Activated CD8-positive, alpha-beta memory T cell treated with anti-CD3 and anti-CD28 coated beads for 24 hours (primary cell): ENCODE data around the gene NEK1.

Source experiments
- DNase-seq: peaks from one replicate; pipeline ENCODE4 v3.0.0-alpha.2; 2020

The NEK1 gene

DNA sequence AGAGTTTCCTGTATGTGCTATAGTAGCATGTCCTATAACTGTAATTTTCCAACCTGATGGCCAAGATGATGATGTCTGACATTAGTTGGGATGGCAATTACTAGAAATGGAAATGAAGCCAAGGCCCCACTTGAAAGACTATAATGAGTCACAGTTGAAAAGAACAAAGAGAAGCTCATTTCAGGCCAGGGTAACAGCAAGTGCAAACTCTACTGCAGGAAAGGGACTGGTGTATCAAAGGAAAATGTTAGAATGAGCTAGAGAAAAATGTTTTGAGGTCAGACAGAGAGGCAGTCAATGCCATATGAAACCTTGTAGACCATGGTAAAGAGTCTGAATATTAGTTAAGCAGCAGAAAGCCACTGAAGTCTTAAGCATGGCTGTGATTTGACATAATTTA, 195.4 kb downstream of the NEK1 start:
- DNase-seq: no peak

DNA sequence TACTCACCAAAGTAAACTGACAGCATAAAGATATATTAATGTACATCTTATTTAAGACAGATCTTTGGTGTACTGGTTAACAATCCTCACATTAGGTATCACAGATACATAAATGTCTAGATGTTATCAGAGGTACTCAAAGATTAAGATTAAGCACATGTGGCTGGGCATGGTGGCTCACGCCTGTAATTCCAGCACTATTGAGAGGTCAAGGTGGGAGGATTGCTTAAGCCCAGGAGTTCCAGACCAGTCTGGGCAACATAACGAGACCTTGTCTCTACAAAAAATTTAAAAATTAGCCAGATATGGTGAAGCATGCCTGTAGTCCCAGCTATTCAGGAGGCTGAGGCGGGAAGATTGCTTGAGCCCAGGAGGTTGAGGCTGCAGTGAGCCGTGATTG, 195.9 kb downstream of the NEK1 start:
- no peak for DNase-seq

GRCh38 chr4:169414913-169415312, 197.5 kb downstream of the NEK1 start:
- DNase-seq: no peak

DNA sequence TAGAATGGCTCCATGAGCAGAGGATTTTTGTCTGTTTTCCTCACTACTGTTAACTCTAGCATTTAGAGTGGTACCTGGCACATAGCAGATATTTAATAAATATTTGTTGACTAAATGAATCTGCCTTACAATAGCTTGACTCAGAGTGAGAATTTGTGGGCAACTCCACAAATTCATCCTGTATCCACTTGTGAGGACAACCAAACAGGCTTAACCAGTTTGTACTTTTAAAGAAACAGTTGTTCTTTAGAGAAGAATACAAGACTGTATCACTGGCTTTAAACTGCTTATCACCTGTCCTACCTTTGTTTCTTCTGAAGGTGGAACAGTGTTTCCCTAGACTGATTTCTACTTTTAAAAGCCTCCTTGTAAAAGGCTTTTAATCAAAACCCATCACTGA, 200.3 kb downstream of the NEK1 start:
- DNase-seq: no peak

DNA sequence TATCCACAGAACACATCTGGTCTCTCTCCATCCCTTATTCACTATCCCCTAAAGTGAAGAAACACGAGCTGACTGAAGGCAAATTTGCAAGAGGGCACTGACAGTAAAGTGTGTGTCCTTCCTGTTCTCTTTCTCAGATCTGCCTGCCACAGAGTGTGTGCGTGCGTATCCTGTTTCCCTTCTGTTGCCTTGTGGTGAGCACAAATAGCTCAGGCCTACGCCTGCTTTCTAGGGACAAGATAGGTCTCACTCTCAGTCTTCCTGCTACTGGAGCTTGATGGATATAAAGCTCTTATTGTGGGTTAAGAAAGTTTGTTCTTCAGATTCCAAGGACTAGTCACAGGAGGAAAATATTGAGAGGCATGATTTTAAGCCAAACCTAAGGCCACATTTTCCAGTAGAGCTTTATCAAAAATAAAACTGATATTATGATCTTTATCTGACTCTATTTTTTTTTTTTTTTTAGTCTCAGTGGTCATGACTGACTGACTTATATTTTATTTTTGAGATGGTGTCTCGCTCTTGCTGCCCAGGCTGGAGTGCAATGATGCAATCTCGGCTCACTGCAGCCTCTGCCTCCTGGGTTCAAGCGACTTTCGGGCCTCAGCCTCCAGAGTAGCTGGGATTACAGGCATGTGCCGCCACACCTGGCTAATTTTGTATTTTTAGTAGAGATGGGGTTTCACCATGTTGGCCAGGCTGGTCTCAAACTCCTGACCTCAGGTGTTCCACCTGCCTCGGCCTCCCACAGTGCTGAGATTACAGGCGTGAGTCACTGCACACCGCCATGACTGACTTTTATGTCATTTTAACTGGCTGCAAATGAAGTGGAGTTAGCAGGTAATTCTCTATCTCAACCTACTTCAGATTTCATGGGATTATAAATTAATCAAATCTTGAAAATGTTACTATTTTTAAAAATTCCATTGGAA, 201.3 kb downstream of the NEK1 start:
- peak; percentile 67 for DNase-seq

DNA sequence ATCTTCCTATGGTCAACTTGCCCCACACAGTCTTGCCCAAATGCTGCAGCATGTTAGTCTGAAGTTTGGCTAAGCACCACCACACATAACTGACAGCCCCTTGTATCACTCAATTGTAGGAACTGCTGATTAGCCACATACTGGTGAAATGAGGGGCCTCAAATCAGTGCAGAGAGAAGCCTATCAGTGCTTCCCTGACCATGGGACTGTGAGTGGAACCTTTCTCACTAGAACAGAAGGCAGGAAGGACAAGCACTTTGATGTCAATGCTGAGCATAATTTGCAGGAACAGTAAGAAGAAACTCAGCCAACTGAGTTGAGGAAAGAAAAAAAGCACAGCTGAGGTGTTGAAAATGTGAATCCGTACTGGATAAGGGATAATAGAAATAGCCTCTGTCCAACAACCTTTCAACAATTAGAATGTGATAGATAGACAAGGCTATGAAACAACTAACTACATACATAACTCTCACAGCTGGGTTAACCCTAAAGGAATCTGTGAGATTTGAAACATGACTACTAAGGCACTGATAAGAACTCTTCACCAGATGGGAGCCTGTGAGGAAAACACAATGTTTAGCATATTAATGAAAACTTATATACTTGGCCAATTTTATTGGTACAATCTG, 205.1 kb downstream of the NEK1 start:
- no peak for DNase-seq

- DNase-seq: no peak
Observed at GRCh38 chr4:169404960-169405359, 207.4 kb downstream of the NEK1 start.

DNA sequence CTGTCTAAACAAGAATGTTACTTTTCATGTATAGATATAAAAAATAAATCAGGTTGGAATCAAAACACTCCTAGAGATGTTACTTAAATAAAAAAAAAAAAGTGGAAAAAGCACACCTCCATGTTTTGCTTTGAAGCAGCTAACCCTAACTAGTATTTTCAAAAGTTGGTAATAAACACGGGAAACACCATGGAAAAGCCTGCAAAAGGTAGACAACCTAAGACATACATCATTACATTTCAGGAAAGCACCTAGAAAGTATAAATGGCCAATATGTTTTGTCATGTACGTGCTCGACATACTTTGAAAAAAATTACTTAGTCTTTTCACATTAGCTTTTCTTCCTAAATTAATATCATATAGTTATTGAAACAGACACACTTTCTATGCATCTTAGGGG, 211.6 kb downstream of the NEK1 start:
- no peak for DNase-seq

DNA sequence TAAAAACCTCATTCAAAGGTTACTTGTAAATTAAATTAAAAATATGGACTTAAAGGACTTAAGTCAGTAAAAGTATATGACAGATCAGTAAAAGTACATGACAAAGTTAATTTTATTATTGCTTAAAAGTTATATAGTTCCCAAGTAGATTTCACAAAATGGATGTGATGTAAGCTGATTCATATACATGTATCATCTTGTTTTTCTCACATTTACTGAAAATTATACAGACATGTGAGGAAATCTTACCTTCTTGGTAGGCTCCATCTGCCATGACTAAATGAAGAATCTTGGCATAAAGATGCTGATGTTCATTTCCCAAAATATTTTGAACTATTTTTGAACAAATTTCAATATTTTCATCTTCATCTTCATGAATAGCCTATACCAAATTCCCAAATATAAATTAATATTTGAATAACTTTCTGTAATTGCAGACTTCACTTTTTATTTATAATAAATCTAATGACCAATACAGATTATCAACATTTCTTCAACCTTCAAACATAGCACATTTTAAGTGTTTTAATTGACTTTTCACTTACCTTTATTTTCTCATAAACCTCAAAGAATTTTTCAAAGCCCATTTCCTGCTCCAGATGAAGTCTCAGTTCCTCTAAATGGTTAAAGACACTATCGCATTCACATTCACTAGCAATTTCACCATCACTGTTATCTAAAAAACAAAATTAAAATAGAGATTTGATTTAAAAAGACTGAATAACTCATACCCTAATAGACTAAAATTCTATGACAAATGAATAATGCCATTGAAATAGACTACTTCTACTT, 212.2 kb downstream of the NEK1 start:
- no peak for DNase-seq

DNA sequence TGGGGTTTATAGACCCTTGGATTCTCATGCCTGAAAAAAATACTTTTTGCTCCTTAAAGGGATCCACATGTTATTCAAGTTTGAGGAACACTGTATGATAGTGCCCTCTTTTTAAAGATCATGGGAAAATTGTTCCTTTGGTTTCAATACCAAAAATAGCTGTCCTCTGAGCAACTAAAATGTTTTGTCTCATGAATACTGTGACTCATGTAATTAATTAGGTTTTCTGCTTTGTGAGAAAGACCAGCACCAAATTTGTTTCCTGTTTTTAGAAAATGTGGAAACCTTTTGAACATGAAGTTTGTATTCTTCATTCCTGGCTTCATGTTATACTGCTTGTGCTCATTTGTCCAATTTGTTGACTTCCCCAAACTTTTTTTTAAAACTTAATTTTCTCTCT, 214.1 kb downstream of the NEK1 start:
- DNase-seq: no peak

GRCh38 chr4:169397762-169398161, 214.6 kb downstream of the NEK1 start:
- no peak for DNase-seq

- DNase-seq: no peak
Observed at GRCh38 chr4:169385376-169385775, 227.0 kb downstream of the NEK1 start.

GRCh38 chr4:169384779-169385178, 227.6 kb downstream of the NEK1 start:
- DNase-seq: no peak

GRCh38 chr4:169383724-169384123, 228.7 kb downstream of the NEK1 start:
- DNase-seq: no peak

DNA sequence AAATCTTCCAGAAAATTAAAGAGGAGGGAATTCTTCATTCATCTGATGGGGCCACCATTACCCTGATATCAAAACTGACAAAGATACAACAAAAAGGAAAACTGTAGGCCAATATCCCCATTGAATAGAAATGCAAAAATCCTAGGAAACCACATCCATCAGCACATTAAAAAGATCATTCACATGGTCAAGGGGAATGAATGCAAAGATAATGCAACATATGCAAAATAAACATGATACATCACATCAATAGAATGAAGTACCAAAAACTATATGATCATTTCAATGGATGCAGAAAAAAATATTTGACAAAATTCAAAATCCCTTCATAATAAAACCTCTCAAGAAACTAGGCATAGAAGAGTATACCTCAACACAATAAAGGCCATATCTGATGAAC, 232.7 kb downstream of the NEK1 start:
- no peak for DNase-seq

- DNase-seq: no peak
Observed at GRCh38 chr4:169377367-169377766, 235.0 kb downstream of the NEK1 start.

GRCh38 chr4:169376421-169376820, 236.0 kb downstream of the NEK1 start:
- DNase-seq: no peak

DNA sequence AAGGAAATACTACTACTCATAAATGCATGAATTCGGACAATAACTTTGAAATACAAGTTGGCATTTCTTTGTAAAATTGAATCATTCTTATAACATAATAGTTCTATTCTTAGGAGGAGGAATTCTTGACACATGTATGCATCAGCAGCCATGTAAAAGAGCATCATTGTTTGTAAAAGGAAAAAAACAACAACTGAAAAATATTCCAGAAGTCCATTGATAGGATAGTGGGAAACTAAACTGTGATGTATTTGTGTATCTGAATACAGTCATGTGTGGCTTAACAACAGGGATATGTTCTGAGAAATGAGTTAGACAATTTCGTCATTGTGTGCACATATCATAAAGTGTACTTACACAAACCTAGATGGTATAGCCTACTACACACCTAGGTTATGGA, 239.6 kb downstream of the NEK1 start:
- DNase-seq: no peak

- DNase-seq: no peak
Observed at GRCh38 chr4:169369634-169370033, 242.7 kb downstream of the NEK1 start.

DNA sequence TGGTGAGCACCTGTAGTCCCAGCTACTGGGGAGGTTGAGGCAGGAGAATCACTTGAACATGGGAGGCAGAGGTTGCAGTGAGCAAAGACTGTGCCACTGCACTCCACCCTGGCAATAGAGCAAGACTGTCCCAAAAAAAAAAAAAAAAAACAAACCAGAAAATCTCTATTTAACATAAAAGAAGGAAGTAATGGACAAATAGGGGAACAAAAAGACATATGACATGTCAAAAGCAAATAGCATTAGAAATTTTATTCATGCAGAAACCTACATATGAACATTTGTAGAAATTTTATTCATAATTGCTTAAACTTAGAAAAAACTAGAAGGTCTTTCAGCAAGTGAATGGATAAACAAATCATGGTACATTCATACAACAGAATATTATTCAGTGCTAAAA, 244.6 kb downstream of the NEK1 start:
- no peak for DNase-seq

- no peak for DNase-seq
Observed at GRCh38 chr4:169366821-169367220, 245.6 kb downstream of the NEK1 start.

- DNase-seq: no peak
Observed at GRCh38 chr4:169362607-169363006, 249.8 kb downstream of the NEK1 start.

- DNase-seq: no peak
Observed at GRCh38 chr4:169361756-169362155, 250.6 kb downstream of the NEK1 start.

GRCh38 chr4:169359961-169360360, 252.4 kb downstream of the NEK1 start:
- DNase-seq: no peak
